GM19467 (cell line): ENCODE measurements around the gene SHC3.

Experiments
- ATAC-seq: cut with Tn5 transposase; IDR thresholded peaks from one replicate; pipeline ENCODE4 v1.9.1; 2021; ENCODE audit warnings: mild to moderate bottlenecking, moderate library complexity; ENCODE audit not compliant: unreplicated experiment

Gene SHC3

DNA sequence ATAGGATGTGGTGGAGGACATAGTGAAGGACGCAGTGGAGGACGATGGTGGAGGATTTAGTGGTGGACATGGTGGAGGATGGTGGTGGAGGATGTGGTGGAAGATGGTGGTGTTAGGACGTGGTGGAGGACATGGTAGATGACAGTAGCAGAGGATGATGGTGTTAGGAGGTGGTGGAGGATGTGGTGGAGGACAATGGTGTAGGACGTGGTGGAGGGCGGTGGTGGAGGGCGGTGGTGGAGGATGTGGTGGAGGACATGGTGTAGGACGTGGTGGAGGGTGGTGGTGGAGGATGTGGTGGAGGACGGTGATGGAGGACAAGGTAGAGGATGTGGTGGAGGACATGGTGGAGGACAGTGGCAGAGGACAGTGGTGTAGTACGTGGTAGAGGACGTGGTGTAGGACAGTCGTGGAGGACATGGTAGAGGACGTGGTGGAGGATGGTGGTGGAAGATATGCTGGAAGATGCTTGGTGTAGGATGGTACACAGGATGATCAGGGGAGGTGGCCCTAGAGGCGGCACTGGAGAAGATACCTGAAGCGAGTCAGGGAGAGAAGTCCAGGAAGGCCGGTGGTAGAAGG, 118.6 kb downstream of the SHC3 start:
- no peak for ATAC-seq

DNA sequence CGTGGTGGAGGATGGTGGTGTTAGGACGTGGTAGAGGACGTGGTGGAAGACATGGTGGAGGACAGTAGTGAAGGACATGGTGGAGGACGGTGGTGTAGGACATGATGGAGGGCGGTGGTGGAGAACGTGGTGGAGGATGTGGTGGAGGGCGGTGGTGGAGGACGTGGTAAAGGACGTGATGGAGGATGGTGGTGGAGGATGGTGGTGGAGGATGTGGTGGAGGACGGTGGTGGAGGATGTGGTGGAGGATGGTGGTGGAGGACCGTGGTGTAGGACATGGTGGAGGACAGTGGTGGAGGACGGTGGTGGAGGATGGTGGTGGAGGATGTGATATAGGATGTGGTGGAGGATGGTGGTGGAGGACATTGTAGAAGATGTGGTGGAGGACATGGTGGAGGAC, 119.7 kb downstream of the SHC3 start:
- ATAC-seq = no peak

DNA sequence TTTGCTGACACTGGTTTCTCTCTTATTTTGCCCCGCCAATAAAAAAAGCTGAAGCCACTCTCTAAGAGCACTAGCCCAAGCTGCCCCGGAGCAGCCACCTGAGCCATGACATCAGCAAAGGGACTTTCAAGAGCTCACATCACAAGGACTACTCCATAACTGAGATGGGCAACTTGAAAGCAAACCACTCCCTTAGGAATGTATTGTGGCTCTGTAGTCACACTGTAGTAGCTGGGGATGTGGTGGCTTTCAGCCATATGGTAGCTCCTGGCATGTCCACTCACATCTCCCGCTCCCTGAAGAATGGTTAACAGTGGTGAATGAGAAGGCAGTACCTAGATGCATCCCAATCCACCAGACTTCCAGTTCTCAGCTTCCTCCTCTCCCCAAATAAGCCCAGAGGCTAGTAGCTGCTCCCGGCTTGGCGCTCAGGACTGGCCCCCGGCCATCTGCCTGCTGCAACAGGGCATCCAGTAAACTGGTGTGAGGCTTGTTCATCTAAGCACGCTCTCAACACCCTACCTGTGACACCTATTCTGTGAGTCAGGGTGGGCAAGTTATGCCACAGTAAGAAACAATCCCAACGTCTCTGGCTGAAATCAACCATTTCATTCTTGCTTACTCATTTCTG, 123.6 kb downstream of the SHC3 start:
- no peak for ATAC-seq

DNA sequence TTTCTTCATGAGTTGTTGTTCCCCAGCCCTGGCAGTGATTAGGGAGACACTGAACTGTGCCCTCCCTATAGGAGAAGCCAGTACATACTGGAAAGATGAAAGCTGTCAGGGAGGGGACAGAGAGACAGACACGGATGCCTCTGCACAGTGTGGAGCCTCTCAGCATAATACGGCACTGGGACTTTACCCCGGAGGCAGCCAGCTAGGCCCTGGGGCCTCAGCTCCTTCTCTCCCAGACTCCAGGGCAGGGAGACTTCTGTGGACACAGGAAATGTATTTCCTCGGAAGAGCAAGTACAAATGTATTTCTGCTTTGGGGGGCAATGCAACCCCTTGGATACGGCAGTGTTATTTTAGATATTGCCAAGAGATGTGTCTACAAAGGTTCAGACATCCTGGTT, 125.3 kb downstream of the SHC3 start:
- no peak for ATAC-seq

DNA sequence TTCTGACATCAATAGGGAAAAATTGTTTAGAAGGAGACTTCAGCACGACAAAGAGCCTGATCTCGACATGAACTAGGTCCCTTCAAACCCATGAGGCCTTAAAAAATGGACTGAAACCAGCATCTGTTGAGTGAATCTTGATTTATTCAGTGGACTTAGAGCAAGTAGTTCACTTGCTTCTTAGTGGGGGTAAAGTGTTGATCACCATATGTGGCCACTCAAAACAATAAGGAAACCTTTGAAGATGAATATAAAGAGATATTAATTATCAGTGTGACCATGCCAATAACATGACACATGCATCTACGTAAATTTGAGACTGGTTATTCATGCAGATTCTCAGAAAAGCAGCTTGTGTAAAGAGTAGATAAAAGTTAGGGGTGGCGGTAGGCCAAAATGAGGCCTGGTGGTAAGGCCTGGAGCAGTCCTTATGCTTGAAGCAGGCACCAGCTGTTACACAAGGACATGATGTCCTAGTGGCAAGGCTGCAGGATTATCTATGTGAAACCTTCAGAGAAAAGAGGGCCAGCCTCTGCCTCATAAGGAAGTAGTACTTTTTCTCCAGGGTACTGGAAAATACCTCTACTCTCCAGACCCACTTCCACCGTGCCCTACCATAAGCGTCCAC, 126.0 kb downstream of the SHC3 start:
- no peak for ATAC-seq

DNA sequence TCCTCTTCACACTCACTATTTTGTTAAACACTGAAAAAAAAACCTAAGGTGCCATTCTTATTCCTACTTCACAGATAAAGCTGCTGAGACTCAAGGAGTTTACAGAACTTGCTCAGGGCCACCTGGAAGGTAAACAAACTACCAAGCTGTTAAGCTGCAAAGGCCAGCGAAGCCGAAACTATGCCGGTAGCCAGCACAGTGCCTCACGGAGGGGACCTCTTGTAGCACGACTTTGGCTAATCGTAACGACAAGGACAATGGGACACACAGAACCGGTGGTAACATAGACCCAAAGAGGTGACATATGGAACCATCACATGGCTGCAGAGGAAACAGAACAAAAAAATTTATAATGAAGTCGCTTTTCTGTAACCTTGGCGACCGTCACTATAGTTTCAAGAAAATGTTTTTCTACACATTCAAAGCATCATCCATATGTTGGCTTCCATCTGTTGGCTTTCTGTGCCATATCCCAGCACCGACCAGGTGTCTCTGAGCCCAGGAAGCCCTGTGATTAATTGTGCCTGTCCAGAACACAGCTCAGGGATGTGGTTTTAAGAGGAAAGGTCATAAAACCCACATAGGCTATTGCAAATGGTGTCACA, 127.1 kb downstream of the SHC3 start:
- ATAC-seq = no peak

DNA sequence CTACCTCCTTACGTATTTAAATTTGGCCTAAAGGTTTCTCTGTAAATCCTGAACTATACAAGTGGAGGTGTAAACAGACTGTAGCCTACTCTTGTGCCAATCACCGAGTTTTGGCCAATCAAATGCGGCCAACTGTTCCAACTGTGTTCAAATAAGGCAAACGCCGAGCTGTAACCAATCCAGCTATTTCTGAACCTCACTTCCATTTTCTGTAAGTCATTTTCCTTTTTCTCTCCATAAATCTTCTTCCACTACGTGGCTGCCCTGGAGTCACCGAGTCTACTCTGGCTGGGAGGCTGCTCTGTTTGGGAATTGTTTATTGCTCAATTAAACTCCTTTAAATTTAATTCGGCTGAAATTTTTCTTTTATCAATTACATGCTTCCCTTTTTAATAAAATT, 129.0 kb downstream of the SHC3 start:
- no peak for ATAC-seq

DNA sequence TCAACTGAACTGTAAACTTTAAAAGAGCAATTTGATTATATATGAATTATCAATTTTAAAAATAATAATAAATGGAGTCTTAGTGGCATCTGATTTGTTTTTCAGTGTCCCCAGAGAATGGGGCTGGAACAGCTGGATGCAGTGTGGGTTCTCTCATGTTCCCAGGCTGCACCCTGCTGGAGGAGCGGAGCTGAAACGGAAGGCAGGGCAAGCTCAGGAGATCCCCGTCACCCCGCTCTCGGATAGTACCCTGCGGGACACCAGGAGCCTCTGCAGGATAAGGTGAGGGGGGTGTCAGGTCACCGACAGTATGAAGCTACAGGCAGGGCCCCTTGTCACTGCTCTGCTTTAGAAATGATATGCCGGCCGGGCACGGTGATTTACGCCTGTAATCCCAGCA, 130.0 kb downstream of the SHC3 start:
- ATAC-seq = no peak

DNA sequence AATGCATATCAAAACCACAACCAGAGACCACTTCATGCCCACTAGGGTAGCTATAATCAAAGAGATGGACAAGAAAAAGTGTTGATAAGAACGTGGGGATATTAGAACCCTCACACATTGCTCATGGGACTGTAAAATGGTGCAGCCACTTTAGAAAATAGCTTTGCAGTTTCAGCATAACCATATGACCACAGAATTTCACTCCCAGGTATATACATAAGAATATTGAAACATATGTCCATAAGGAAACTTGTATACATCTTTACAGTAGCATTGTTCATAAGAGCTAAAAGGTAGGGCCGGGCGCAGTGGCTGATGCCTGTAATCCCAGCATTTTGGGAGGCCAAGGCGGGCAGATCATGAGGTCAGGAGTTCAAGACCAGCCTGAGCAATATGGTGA, 131.0 kb downstream of the SHC3 start:
- no peak for ATAC-seq

DNA sequence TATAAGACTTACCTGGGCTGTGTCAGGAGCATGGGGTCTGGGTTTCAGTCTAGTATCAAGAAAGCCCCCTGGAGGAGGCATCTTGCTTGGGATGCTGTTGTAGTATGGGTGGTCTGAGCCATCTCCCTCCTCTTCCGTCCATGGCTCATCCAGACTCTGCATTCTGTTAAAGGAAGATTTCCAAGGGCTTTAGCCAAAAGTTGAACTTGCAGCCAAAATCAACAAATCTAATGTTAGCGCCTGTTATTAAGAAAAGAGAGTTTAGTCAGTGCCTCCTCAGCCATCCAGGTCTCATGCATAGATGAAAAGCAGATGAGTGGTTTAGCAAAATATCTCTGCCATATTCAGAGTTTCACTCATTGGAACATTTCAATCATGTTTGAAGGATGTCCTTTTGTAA, 131.8 kb downstream of the SHC3 start:
- ATAC-seq = no peak

DNA sequence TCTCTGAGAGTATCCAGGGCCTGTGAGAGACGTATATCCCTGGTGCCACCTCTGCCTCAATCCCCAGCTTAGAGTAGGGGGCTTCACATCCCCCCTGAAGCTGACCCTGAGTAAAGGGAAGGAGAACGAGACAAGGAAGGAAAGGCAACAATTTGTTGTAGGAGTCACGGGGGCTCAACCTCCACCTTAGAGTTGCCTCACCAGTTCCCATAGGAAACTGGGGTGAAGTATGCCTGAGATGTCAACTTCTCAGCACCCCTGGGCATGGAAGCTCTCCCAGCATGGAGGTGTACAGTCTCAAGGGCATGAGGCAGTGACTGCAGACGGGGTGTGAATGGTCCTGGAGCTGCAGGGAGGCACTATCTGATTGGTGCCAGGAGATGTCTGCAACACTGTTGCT, 133.7 kb downstream of the SHC3 start:
- ATAC-seq = no peak

DNA sequence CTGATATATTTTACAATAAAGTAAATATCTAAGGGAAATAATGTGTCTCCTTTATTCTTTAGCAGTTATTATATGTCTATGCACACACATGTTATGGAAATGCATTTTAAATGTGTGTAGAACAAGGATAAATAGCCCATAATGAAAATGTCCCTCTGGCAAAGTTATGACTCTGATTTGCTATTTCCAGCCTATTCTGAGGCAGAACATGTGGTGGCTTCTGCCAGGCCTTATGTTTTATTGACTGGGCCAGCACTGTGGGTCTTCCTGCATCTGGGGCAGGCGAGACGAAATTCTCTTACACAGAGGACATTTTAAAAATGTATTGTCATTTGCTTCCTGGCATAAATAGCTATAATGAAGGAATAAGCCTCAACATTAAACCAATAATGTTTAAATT, 134.5 kb downstream of the SHC3 start:
- ATAC-seq = no peak

DNA sequence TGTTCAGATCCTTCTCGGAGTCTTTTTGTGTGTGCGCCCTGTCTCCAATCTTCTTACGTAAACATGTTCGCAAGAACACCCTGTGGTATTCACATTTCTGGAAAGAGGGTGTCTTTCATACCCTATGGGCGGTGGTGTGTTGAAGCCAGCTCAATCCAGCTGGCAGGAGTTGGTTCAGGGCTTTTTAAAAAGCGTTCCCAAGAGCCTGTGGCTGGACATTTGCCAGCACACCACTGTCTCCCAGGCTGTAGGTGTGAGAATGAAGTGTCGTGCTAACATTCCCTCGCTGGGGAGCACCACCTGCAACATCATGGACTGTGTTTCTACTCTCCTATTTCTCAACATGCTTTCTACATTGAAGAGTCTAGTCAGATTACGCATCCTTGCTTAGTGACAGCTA, 135.6 kb downstream of the SHC3 start:
- ATAC-seq = no peak

DNA sequence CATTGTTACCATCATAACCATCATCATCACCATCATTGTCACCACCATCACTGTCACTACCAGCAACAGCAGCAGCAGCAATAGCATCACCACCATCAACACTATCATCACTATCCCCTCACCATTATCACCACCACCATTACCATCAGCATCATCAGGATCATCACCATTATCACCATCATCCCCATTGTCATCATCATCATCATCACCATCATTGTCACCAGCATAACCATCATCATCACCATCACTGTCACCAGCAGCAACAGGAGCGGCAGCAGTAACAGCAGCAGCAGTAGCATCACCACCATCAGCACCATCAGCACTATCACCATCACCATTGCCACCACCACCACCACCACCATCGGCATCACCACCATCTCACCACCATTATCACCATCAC, 139.0 kb downstream of the SHC3 start:
- no peak for ATAC-seq

DNA sequence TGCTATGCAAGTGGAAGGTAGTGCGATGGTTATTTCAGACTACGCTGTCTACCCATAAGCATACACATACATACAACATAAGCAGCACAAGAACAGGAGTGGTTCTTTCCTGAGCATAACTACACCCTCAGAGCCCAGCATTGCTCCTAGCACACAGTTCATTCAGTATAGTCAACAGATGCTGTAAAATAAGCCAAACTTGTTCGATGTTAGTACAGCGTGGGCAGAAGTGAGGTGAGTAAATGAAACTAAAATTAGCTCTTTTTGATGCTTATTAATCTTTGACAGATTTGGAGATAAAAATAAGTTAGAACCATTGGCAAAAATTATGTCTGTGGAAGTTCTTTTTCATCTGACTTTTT, 139.5 kb downstream of the SHC3 start:
- no peak for ATAC-seq

DNA sequence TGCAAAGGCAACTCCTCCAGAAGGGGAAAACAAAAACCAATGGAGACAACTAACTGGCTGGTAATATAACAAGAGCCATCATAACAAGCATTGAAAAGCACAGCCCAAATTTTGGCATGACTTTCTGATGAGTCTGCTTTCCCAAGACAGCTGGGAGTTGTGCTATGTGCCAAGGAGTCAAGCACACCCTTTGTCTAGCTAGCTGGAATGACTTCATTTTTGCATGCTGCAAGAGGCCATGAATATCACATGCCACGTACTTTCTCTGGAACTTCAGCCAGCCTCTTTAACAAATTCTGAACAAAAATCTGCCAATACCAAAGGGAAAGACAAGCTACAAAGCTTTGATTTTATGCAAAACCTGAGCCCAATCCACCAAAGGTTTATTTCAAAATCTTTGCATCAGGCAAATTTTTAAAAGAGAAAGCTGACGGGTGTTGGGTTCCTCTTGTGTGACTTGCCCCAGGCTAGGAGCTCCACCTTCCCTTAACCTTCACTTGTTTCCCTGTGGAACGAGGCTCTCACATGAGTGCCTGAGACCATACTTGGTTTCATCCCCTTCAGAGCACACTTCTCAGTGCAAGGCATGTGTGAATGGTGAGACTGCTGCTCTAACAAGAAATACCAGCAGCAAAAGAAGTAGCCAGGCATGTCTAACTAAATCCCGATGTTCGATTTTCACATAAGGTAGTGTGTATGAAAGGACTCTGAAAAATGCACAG, 140.1 kb downstream of the SHC3 start:
- no peak for ATAC-seq

DNA sequence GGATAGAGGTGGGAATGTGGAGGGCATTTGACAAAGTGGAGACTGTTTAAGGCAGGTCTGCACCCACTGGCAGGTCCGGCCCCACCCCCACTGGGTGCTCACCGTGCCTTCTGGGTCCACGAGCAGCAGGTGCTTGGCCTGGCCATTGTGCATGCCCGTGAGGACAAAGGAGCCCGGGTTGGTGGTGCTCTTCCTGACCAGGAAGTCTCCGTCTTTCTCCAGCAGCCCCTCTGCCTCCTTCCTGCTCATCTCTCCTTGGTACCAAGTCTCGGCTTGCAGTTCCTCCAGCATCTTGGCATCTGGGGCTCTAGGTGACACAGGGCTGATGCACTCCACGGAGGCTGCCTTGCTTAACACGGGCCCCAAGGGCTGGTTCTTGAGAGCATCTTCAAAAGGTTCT, 140.7 kb downstream of the SHC3 start:
- no peak for ATAC-seq

DNA sequence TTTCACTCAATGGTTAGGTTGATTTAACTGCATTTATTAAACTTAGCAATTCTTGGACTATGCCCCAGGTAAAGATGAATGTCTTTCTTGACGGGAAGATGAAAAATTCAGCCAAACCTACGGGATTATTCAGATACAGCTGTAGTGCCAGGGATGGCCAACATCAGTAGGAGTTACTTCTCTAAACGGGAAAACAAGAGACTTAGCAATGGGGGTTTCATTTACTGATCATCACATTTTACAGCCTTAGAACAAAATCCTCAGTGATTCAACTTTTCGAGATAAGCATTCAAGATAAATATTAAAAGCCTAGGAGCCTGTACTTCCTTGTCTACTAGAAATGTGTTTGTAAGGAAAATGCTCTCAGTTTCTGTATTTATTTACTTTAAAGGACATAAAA, 141.3 kb downstream of the SHC3 start:
- ATAC-seq = no peak

DNA sequence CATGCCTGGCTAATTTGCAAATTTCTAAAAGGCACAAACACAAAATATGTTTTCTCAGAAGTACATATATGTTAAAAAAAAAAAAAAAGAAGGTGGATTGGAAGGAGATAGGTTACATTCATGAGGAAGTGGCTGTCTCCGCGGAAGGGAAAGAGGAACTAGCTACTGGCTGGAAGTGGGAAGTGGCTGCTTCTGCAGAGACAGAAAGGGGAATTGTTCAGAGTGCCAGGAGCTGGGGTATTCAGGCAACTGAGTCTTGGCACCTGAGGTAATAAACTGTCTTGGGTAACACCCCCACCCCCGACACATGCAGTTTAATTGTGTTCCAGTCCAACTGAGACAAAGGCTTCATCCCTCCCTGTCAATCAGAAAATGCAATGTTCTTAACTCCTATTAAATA, 141.7 kb downstream of the SHC3 start:
- no peak for ATAC-seq

DNA sequence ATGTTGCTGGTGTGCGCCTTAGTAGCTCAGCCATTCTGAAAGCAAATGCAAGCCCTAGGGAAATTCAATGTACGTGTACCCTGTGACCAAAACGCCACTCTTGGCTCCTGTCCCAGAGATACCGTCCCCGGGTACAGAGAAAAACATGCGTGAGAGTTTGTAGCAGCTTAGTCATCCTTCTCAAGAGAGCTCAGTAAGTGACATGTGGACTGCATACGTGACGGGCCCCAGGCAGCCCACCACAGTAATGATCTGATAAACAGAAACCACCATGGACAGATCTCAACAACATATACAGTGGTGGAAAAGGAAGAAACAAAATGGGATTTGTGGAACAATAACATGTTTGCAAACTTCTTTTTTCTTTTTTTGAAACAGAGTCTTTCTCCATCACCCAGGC, 142.2 kb downstream of the SHC3 start:
- ATAC-seq = no peak

DNA sequence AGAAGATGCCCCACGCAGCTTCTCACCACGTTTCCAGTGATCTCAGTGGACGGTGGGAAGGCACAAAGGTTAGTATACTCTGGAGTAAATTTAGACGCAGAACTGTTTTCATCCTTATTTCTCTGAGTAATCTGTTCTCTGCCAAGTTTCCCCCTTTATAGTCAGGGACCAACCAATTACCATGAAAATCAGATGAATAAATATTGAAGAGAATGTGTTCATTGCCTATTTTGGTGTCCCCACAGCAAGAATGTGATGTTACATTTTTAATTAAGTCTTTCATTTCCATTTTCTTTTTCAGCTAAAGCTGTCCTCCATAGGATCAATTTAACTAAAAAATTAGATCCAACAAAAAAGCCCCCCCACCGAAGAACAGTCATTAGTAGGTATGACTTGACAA, 146.0 kb downstream of the SHC3 start:
- no peak for ATAC-seq

DNA sequence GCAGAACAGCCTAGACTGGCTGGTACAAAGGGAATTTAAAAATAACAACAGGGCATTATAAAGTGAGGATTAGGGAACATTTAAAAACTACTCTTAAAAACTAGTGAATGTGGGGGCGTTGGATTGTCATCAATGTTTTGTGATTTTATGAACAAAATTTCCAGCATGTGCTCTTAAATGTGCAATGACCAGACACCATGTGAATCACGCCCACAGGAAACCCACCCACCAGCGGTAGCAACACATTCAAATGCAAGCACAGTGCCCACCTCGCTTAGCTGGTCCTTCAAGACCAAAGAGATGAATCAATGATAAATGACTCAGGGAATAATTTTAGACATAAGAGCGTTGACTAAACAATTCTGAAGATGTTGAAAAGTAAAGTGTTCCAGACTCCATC, 146.4 kb downstream of the SHC3 start:
- ATAC-seq = no peak
